Measurements from ENCODE around the gene MOXD1. TPM values are rescaled to one million over a fixed set of nuclear protein-coding genes. Genes with fewer than 3 reads are reported as not detected.

The MOXD1 gene
- total RNA-seq, 1 experiment from 2014 or later, result 1.5 TPM

GRCh38 chr6:132390017-132390416 is 11.3 kb downstream of the MOXD1 start:
- no peak overlapping the region for H3K4me3 ChIP-seq
- H3K27ac ChIP-seq, result no peak overlapping the region
- no peak for DNase-seq
- H3K9me3 ChIP-seq (replicated peaks), result peaks cover 10% of the 10 kb centered on the region; the same call in 1 of the 2 replicates
- H3K4me1 ChIP-seq, result peaks cover 3% of the 10 kb centered on the region; the same call in 1 of the 2 replicates
- no peaks in the 10 kb centered on the region for H3K27me3 ChIP-seq
- H3K36me3 ChIP-seq, result no peaks in the 10 kb centered on the region

- Histone ChIP-seq H3K36me3 (no peaks in the 10 kb centered on the region), H3K27ac (no peak overlapping the region), H3K9me3 (replicated peaks) (no peaks in the 10 kb centered on the region; the same call in 1 of the 2 replicates), H3K4me1 (peaks cover 3% of the 10 kb centered on the region; the same call in 1 of the 2 replicates), H3K27me3 (no peaks in the 10 kb centered on the region), H3K4me3 (no peak overlapping the region)
- DNase-seq, result no peak
Measured at GRCh38 chr6:132388291-132388690, 13.0 kb downstream of the MOXD1 start.

GRCh38 chr6:132382630-132383175 is 18.6 kb downstream of the MOXD1 start:
- H3K9me3 ChIP-seq (replicated peaks), result no peaks in the 10 kb centered on the region
- H3K36me3 ChIP-seq, result no peaks in the 10 kb centered on the region
- no peak overlapping the region for H3K27ac ChIP-seq
- no peaks in the 10 kb centered on the region for H3K27me3 ChIP-seq
- DNase-seq, result peak in 1 of 2 experiments; percentile 46
- H3K4me1 ChIP-seq, result peaks cover 7% of the 10 kb centered on the region
- H3K4me3 ChIP-seq, result no peak overlapping the region

GRCh38 chr6:132381381-132381780 is 19.9 kb downstream of the MOXD1 start:
- no peak for DNase-seq
- H3K27ac ChIP-seq, result no peak overlapping the region
- no peaks in the 10 kb centered on the region for H3K9me3 ChIP-seq (replicated peaks)
- peaks cover 7% of the 10 kb centered on the region for H3K4me1 ChIP-seq
- no peaks in the 10 kb centered on the region for H3K27me3 ChIP-seq
- H3K4me3 ChIP-seq, result no peak overlapping the region
- no peaks in the 10 kb centered on the region for H3K36me3 ChIP-seq

- Histone ChIP-seq H3K4me1 (peaks cover 7% of the 10 kb centered on the region), H3K27ac (no peak overlapping the region), H3K4me3 (no peak overlapping the region), H3K27me3 (no peaks in the 10 kb centered on the region), H3K36me3 (no peaks in the 10 kb centered on the region), H3K9me3 (replicated peaks) (no peaks in the 10 kb centered on the region)
- no peak for DNase-seq
Measured at GRCh38 chr6:132380358-132381029, 20.8 kb downstream of the MOXD1 start.

GRCh38 chr6:132369526-132369925 is 31.7 kb downstream of the MOXD1 start:
- H3K9me3 ChIP-seq (replicated peaks), result no peaks in the 10 kb centered on the region
- H3K4me1 ChIP-seq, result peaks cover 14% of the 10 kb centered on the region
- no peak overlapping the region for H3K27ac ChIP-seq
- DNase-seq, result no peak
- H3K4me3 ChIP-seq, result no peak overlapping the region
- no peaks in the 10 kb centered on the region for H3K36me3 ChIP-seq
- no peaks in the 10 kb centered on the region for H3K27me3 ChIP-seq

GRCh38 chr6:132368916-132369481 is 32.3 kb downstream of the MOXD1 start:
- H3K27me3 ChIP-seq, result no peaks in the 10 kb centered on the region
- H3K36me3 ChIP-seq, result no peaks in the 10 kb centered on the region
- DNase-seq, result no peak
- H3K9me3 ChIP-seq (replicated peaks), result no peaks in the 10 kb centered on the region
- no peak overlapping the region for H3K27ac ChIP-seq
- H3K4me3 ChIP-seq, result no peak overlapping the region
- H3K4me1 ChIP-seq, result peaks cover 19% of the 10 kb centered on the region

- H3K27me3 ChIP-seq, result no peaks in the 10 kb centered on the region
- H3K36me3 ChIP-seq, result no peaks in the 10 kb centered on the region
- peaks cover 54% of the 10 kb centered on the region for H3K4me1 ChIP-seq
- DNase-seq, result peak; percentile 73 to 83
- H3K27ac ChIP-seq, result peak overlapping the region; percentile 76
- no peaks in the 10 kb centered on the region for H3K9me3 ChIP-seq (replicated peaks)
- H3K4me3 ChIP-seq, result peak overlapping the region; percentile 3
Measured at GRCh38 chr6:132365281-132365907, 35.9 kb downstream of the MOXD1 start.

- Histone ChIP-seq H3K4me1 (peaks cover 62% of the 10 kb centered on the region), H3K4me3 (peak overlapping the region; percentile 3), H3K9me3 (replicated peaks) (no peaks in the 10 kb centered on the region), H3K36me3 (no peaks in the 10 kb centered on the region), H3K27me3 (no peaks in the 10 kb centered on the region), H3K27ac (peak overlapping the region; percentile 76)
- DNase-seq, result peak; percentile 42 to 73
Measured at GRCh38 chr6:132364306-132365074, 36.8 kb downstream of the MOXD1 start.

- peak; percentile 14 to 53 for DNase-seq
- no peaks in the 10 kb centered on the region for H3K27me3 ChIP-seq
Measured at GRCh38 chr6:132362442-132363185, 38.7 kb downstream of the MOXD1 start.

GRCh38 chr6:132361101-132361500 is 40.2 kb downstream of the MOXD1 start:
- Histone ChIP-seq H3K9me3 (replicated peaks) (no peaks in the 10 kb centered on the region), H3K36me3 (no peaks in the 10 kb centered on the region), H3K27me3 (no peaks in the 10 kb centered on the region), H3K4me1 (peaks cover 65% of the 10 kb centered on the region), H3K4me3 (no peak overlapping the region), H3K27ac (no peak overlapping the region)
- DNase-seq, result no peak

More at GRCh38 chr6:132362442-132363185, 38.7 kb downstream of the MOXD1 start:
- no peak overlapping the region for H3K4me3 ChIP-seq
- no peaks in the 10 kb centered on the region for H3K9me3 ChIP-seq (replicated peaks)
- H3K27ac ChIP-seq, result peak overlapping the region; percentile 38
- H3K36me3 ChIP-seq, result no peaks in the 10 kb centered on the region
- H3K4me1 ChIP-seq, result peaks cover 62% of the 10 kb centered on the region

- Histone ChIP-seq H3K27me3 (no peaks in the 10 kb centered on the region), H3K4me3 (no peak overlapping the region), H3K4me1 (peaks cover 55% of the 10 kb centered on the region), H3K9me3 (replicated peaks) (no peaks in the 10 kb centered on the region), H3K27ac (no peak overlapping the region), H3K36me3 (no peaks in the 10 kb centered on the region)
- peak; percentile 8 to 44 for DNase-seq
Measured at GRCh38 chr6:132359886-132360285, 41.4 kb downstream of the MOXD1 start.

GRCh38 chr6:132357120-132357519 is 44.2 kb downstream of the MOXD1 start:
- no peaks in the 10 kb centered on the region for H3K36me3 ChIP-seq
- H3K27ac ChIP-seq, result no peak overlapping the region
- no peaks in the 10 kb centered on the region for H3K27me3 ChIP-seq
- H3K4me1 ChIP-seq, result peaks cover 31% of the 10 kb centered on the region
- no peak overlapping the region for H3K4me3 ChIP-seq
- H3K9me3 ChIP-seq (replicated peaks), result peaks cover 3% of the 10 kb centered on the region; the same call in 1 of the 2 replicates
- DNase-seq, result no peak

Measured in SJCRH30 (cell line).